GM19452 (cell line): ENCODE results near the gene KCTD11.
"Not testable (repeated sequence)": the region's sequence is repeated elsewhere in the genome, so short reads cannot be mapped to it uniquely, and the experiment has no call there.

Experiments used
- ATAC-seq: cut with Tn5 transposase; IDR thresholded peaks from one replicate; pipeline ENCODE4 v1.9.1; 2021; ENCODE audit not compliant: unreplicated experiment

KCTD11 gene

GRCh38 chr17:7322520-7323194 is 29.3 kb upstream of the KCTD11 start:
- ATAC-seq: no peak

- ATAC-seq: no peak
Observed at GRCh38 chr17:7323731-7324437, 28.1 kb upstream of the KCTD11 start.

GRCh38 chr17:7324438-7324779 is 27.6 kb upstream of the KCTD11 start:
- ATAC-seq: no peak

- ATAC-seq: no peak
Observed at GRCh38 chr17:7325031-7325528, 26.9 kb upstream of the KCTD11 start.

- no peak for ATAC-seq
Observed at GRCh38 chr17:7326186-7326585, 25.8 kb upstream of the KCTD11 start.

- ATAC-seq: no peak
Observed at GRCh38 chr17:7327056-7327455, 24.9 kb upstream of the KCTD11 start.

- no peak for ATAC-seq
Observed at GRCh38 chr17:7327501-7327900, 24.5 kb upstream of the KCTD11 start.

- ATAC-seq: no peak
Observed at GRCh38 chr17:7328009-7328408, 24.0 kb upstream of the KCTD11 start.

- ATAC-seq: peak; percentile 18
Observed at GRCh38 chr17:7328840-7329373, 23.1 kb upstream of the KCTD11 start, which contains the start of gene NEURL4. NEURL4 (minus strand) TSS chr17:7329335; CDS start chr17:7329312, 23 bp downstream.

- ATAC-seq: peak; percentile 56
Observed at GRCh38 chr17:7329374-7329996, 22.5 kb upstream of the KCTD11 start.

- ATAC-seq: peak; percentile 42
Observed at GRCh38 chr17:7329997-7330637, 21.8 kb upstream of the KCTD11 start.

GRCh38 chr17:7330638-7331015 is 21.3 kb upstream of the KCTD11 start:
- no peak for ATAC-seq

GRCh38 chr17:7332111-7332510 is 19.9 kb upstream of the KCTD11 start:
- ATAC-seq: no peak

- not testable (repeated sequence) for ATAC-seq
Observed at GRCh38 chr17:7332600-7333069, 19.3 kb upstream of the KCTD11 start.

- no peak for ATAC-seq
Observed at GRCh38 chr17:7334938-7335538, 16.9 kb upstream of the KCTD11 start.

- ATAC-seq: not testable (repeated sequence)
Observed at GRCh38 chr17:7335765-7336164, 16.2 kb upstream of the KCTD11 start.

- peak; percentile 57 for ATAC-seq
Observed at GRCh38 chr17:7336240-7337175, 15.5 kb upstream of the KCTD11 start, which contains the start of gene ACAP1. ACAP1 (plus strand) TSS chr17:7336529; CDS start chr17:7336735, 206 bp downstream.

- not testable (repeated sequence) for ATAC-seq
Observed at GRCh38 chr17:7337600-7337999, 14.4 kb upstream of the KCTD11 start.

GRCh38 chr17:7340179-7340578 is 11.8 kb upstream of the KCTD11 start:
- no peak for ATAC-seq
